NT2/D1 (cell line): ENCODE measurements around the gene TMOD1.

Experiments
- SUZ12 ChIP-seq: IDR thresholded peaks from 2 replicates; pipeline ENCODE4 v1.6.1; 2011; ENCODE audit not compliant: insufficient read length, insufficient read depth; ENCODE audit errors: extremely low read depth
- YY1 ChIP-seq: IDR thresholded peaks from 2 replicates; pipeline ENCODE4 v1.6.1; 2011; ENCODE audit not compliant: insufficient read length, insufficient read depth
- ZNF274 ChIP-seq: IDR thresholded peaks from 2 replicates; pipeline ENCODE4 v1.6.1; 2011; ENCODE audit warnings: mild to moderate bottlenecking, low read depth, low read length

- TF ChIP-seq YY1 (no peak), ZNF274 (no peak), SUZ12 (no peak)
Measured at GRCh38 chr9:97600531-97601227, 99.2 kb downstream of the TMOD1 start.
